ENCODE data around the gene AKAP8L.

- TF ChIP-seq CTCF (IDR thresholded peaks at IDR 0.05) (no peak), POLR2A (IDR thresholded peaks at IDR 0.05) (no peak)
Observed at GRCh38 chr19:15418231-15418578, 583 bp downstream of the AKAP8L start.

Data from heart left ventricle (tissue), 13 donors.